SK-N-SH (cell line): ENCODE data around the gene ATG16L2. TPM values are rescaled to one million over a fixed set of nuclear protein-coding genes. Genes with fewer than 3 reads are reported as not detected.
A peak's percentile ranks its signal among the peaks of the same experiment; 100 is the strongest.

ENCODE experiments used
- CTCF ChIA-PET: fragments of 300-600, 350-600 bp; formaldehyde crosslinking; extraction: SDS; loops from one replicate; lab custom pipeline; 2021; lab: Yijun Ruan, JAX
- POLR2A ChIA-PET: fragments of 350-600 bp; sonication (Branson Sonifier 250); formaldehyde crosslinking; extraction: SDS; loops from one replicate; lab custom pipeline; 2020; ENCODE audit warnings: antibody characterized with exemption, inconsistent platforms; lab: Yijun Ruan, JAX
- DNase-seq: peaks from one replicate; pipeline ENCODE4 v3.0.0; 2012
- H2AFZ ChIP-seq: fragments of 200-600 bp; sonication (generic); 2 replicates; pipeline ENCODE4 v1.8.1; 2016; ENCODE audit warnings: antibody characterized with exemption, mild to moderate bottlenecking, low read depth
- H3F3A ChIP-seq: fragments of 200-600 bp; sonication (generic); replicated peaks from 2 replicates; pipeline ENCODE3; 2016; ENCODE audit warnings: antibody characterized with exemption, mild to moderate bottlenecking; ENCODE audit not compliant: insufficient read depth
- H3K27ac ChIP-seq, 2 experiments: fragments of 200-500 bp in 1 of 2; fragments of 200-600 bp in 1 of 2; sonication (Bioruptor generic) in 1 of 2; sonication (generic), shearing (Covaris generic) in 1 of 2; 2 replicates each; pipeline versions ENCODE4 v1.5.1 to v1.6.1; 2014 to 2016; ENCODE audit warnings: low read depth in 2 of 2, inconsistent platforms in 1 of 2, low read length in 1 of 2, mild to moderate bottlenecking in 1 of 2, mixed read lengths in 1 of 2
- H3K27me3 ChIP-seq: fragments of 200-600 bp; sonication (generic), shearing (Covaris generic); 2 replicates; pipeline ENCODE4 v1.6.1; 2016; ENCODE audit warnings: mixed run types; ENCODE audit not compliant: insufficient read depth
- H3K36me3 ChIP-seq, 2 experiments: fragments of 200-500 bp in 1 of 2; fragments of 200-600 bp in 1 of 2; sonication (Bioruptor generic) in 1 of 2; sonication (generic) in 1 of 2; replicated peaks in 1 of 2; 2 replicates each; pipeline versions ENCODE3 to v1.5.1; 2014 to 2016; ENCODE audit warnings: low read length in 1 of 2, mild to moderate bottlenecking in 1 of 2; ENCODE audit not compliant: insufficient read depth in 2 of 2, control insufficient read depth in 1 of 2
- H3K4me1 ChIP-seq, 2 experiments: fragments of 200-500 bp in 1 of 2; fragments of 200-600 bp in 1 of 2; sonication (Bioruptor generic) in 1 of 2; sonication (generic), shearing (Covaris generic) in 1 of 2; 2 replicates each; pipeline versions ENCODE4 v1.5.1 to v1.6.1; 2014 to 2016; ENCODE audit warnings: low read depth in 1 of 2, low read length in 1 of 2, mixed run types in 1 of 2; ENCODE audit not compliant: insufficient read depth in 2 of 2, control insufficient read depth in 1 of 2
- H3K4me2 ChIP-seq: fragments of 200-600 bp; sonication (generic), shearing (Covaris generic); 2 replicates; pipeline ENCODE4 v1.6.1; 2017; ENCODE audit warnings: mixed run types
- H3K4me3 ChIP-seq, 2 experiments: fragments of 200-500 bp in 1 of 2; fragments of 200-600 bp in 1 of 2; sonication (Bioruptor generic) in 1 of 2; sonication (generic), shearing (Covaris generic) in 1 of 2; 2 replicates each; pipeline versions ENCODE4 v1.5.1 to v1.8.1; 2014 to 2016; ENCODE audit warnings: low read depth in 2 of 2, inconsistent platforms in 1 of 2, low read length in 1 of 2, mild to moderate bottlenecking in 1 of 2, mixed read lengths in 1 of 2, moderate library complexity in 1 of 2
- H3K79me2 ChIP-seq: fragments of 200-600 bp; sonication (generic); 2 replicates; pipeline ENCODE4 v1.8.1; 2017; ENCODE audit warnings: mild to moderate bottlenecking; ENCODE audit not compliant: insufficient read depth
- H3K9ac ChIP-seq: fragments of 200-600 bp; sonication (generic); 2 replicates; pipeline ENCODE4 v1.6.1; 2017; ENCODE audit warnings: mixed run types
- H3K9me2 ChIP-seq: fragments of 200-600 bp; sonication (generic); 2 replicates; pipeline ENCODE4 v1.6.1; 2017; ENCODE audit warnings: mixed run types
- H3K9me3 ChIP-seq: fragments of 200-600 bp; sonication (generic); 2 replicates; pipeline ENCODE4 v1.6.1; 2017; ENCODE audit warnings: mixed run types, mild to moderate bottlenecking, moderate library complexity
- H4K20me1 ChIP-seq: fragments of 200-600 bp; sonication (generic); 2 replicates; pipeline ENCODE4 v1.6.1; 2017; ENCODE audit warnings: mild to moderate bottlenecking, mixed run types; ENCODE audit not compliant: insufficient read depth
- MXI1 ChIP-seq: IDR thresholded peaks from 2 replicates; pipeline ENCODE4 v1.6.1; 2012; ENCODE audit warnings: mild to moderate bottlenecking, low read depth, low read length, improper control_type of control experiment
- NRF1 ChIP-seq: IDR thresholded peaks from 2 replicates; pipeline ENCODE4 v1.6.1; 2012; ENCODE audit warnings: low read depth, mild to moderate bottlenecking, low read length
- RAD21 ChIP-seq: IDR thresholded peaks from 2 replicates; pipeline ENCODE4 v1.6.1; 2012; ENCODE audit warnings: mild to moderate bottlenecking, low read length
- RCOR1 ChIP-seq: fragments of 150-350 bp; IDR thresholded peaks from 2 replicates; pipeline ENCODE4 v1.6.1; 2017; ENCODE audit warnings: antibody characterized with exemption, low read length
- SMC3 ChIP-seq: IDR thresholded peaks from 2 replicates; pipeline ENCODE4 v1.6.1; 2012; ENCODE audit warnings: low read depth, low read length, improper control_type of control experiment
- YY1 ChIP-seq: IDR thresholded peaks from 2 replicates; pipeline ENCODE4 v1.4.0; 2012; ENCODE audit warnings: low read depth, mild to moderate bottlenecking
- WGBS: methylation state at CpG from one replicate; pipeline ENCODE4 v1.1.6; 2017; ENCODE audit warnings: low lambda C conversion rate; 5-methylcytosine and 5-hydroxymethylcytosine counted together
- polyA plus RNA-seq, 3 experiments: library from polyadenylated mRNA; depleted of rRNA; stranded (reverse); fragments of >200 nt; gene quantifications; 2 replicates each; pipeline ENCODE4 v1.2.3, GENCODE V29; 2012
- TF ChIP-seq, protein P1 (sequence below): IDR thresholded peaks from 2 replicates; pipeline ENCODE4; 2012
- TF ChIP-seq, protein P2 (sequence below): IDR thresholded peaks from 2 replicates; pipeline ENCODE4 v1.4.0; 2012; ENCODE audit warnings: low read depth, borderline replicate concordance
- TF ChIP-seq, protein P3 (sequence below): fragments of 200-600 bp; sonication (generic); IDR thresholded peaks from 2 replicates; pipeline ENCODE4 v1.6.1; 2017; ENCODE audit warnings: antibody characterized with exemption, mild to moderate bottlenecking, moderate library complexity

Gene ATG16L2
- polyA plus RNA-seq, 1 of the 3 experiments (the other 2 are of a cell fraction): 26.9 TPM

DNA sequence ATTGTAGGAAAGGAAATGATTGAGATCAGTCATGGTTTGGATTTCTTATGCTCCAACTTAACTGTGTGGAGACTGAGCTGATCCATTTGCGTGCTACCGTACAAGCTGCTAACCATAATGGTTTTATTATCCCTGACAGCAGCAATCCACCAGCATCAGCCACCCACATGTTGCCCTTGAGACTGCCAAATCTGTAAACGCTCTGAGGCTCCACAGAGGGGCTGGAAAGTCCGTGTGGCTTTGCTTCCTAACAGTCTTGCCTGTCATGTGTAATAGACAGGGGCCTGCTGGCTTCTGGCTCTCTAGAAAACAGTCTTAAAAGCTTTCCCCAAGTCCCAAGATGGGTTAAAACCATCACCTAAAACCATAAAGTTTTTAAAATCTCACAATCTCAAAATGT is 30.1 kb downstream of the ATG16L2 start:
- H3K27ac ChIP-seq: no peak overlapping the region
- H3K36me3 ChIP-seq: peaks cover 17 to 29% of the 10 kb centered on the region in 2 experiments
- no peaks in the 10 kb centered on the region for H4K20me1 ChIP-seq
- H3K4me2 ChIP-seq: no peak overlapping the region
- DNase-seq: no peak
- H2AFZ ChIP-seq: no peak overlapping the region
- TF ChIP-seq, protein P1, sequence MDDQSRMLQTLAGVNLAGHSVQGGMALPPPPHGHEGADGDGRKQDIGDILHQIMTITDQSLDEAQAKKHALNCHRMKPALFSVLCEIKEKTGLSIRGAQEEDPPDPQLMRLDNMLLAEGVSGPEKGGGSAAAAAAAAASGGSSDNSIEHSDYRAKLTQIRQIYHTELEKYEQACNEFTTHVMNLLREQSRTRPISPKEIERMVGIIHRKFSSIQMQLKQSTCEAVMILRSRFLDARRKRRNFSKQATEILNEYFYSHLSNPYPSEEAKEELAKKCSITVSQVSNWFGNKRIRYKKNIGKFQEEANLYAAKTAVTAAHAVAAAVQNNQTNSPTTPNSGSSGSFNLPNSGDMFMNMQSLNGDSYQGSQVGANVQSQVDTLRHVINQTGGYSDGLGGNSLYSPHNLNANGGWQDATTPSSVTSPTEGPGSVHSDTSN: no peak
- TF ChIP-seq RCOR1 (peak; percentile 23; the same call in 1 of the 2 replicates), MXI1 (peak; percentile 91)
- no peaks in the 10 kb centered on the region for H3K79me2 ChIP-seq
- POLR2A ChIA-PET: no interaction called here
- 60% methylated on average over 4 of the region's 4 CpGs for WGBS
- no peaks in the 10 kb centered on the region for H3K27me3 ChIP-seq
- no peaks in the 10 kb centered on the region for H3F3A ChIP-seq
- H3K4me3 ChIP-seq: no peak overlapping the region
- H3K9ac ChIP-seq: no peak overlapping the region
- H3K9me3 ChIP-seq: no peaks in the 10 kb centered on the region
- H3K9me2 ChIP-seq: no peaks in the 10 kb centered on the region
- H3K4me1 ChIP-seq: no peaks in the 10 kb centered on the region; a peak in 1 of 4 replicates
- CTCF ChIA-PET: interaction anchor here (0.8 to 4.0 kb wide), 6 partner anchors 12 to 463 kb away, joined by 3 to 30 read pairs (median 3); no protein-coding TSS in a partner anchor

DNA sequence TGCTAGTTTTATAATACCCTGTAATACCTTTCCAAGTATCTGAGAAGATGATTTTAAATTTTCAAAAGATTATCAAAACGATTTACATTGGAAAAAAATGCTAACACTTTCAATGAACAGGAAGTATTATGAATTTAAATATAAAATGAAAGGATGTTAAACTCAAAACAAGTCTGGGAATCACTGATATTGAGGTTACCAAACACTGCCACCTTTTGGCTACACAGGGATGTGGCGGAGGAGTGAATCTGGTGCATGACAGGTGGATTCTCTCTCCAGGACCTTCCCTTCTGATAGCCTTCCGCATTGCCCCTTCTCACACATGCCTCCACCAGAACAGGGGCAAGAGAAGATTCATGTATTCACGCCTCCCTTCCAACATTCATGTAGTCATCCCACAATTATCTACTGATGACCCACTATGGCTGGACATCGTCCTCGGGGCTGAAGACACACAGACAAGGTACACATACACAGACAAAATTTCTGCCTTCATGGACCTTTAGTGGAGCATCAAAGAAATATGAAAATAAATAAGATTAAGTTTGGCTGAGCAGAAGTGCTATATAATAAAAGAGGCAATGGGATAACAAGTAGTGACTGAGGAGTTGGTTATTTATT is 34.7 kb downstream of the ATG16L2 start:
- Histone ChIP-seq H3K79me2 (no peaks in the 10 kb centered on the region), H3F3A (peaks cover 4% of the 10 kb centered on the region), H3K27me3 (no peaks in the 10 kb centered on the region), H3K4me2 (no peak overlapping the region), H3K27ac (no peak overlapping the region), H3K4me3 (no peak overlapping the region; a peak in 1 of 4 replicates), H3K9ac (no peak overlapping the region), H2AFZ (no peak overlapping the region), H3K36me3 (peaks cover 0 to 7% of the 10 kb centered on the region in 2 experiments), H4K20me1 (no peaks in the 10 kb centered on the region), H3K4me1 (no peaks in the 10 kb centered on the region; a peak in 1 of 4 replicates), H3K9me3 (no peaks in the 10 kb centered on the region), H3K9me2 (no peaks in the 10 kb centered on the region)
- ChIA-PET POLR2A (no interaction called here), CTCF (interaction anchor here (0.6 to 2.5 kb wide), 5 partner anchors 12 to 336 kb away, joined by 3 to 8 read pairs (median 3); partner anchors contain the start of gene FCHSD2)
- DNase-seq: peak; percentile 55
- no peak for TF ChIP-seq YY1
- peak; percentile 69 for TF ChIP-seq RAD21
- TF ChIP-seq SMC3: peak; percentile 55
- TF ChIP-seq, protein P2, sequence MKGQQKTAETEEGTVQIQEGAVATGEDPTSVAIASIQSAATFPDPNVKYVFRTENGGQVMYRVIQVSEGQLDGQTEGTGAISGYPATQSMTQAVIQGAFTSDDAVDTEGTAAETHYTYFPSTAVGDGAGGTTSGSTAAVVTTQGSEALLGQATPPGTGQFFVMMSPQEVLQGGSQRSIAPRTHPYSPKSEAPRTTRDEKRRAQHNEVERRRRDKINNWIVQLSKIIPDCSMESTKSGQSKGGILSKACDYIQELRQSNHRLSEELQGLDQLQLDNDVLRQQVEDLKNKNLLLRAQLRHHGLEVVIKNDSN: no peak
- TF ChIP-seq NRF1: no peak
- TF ChIP-seq, protein P3, sequence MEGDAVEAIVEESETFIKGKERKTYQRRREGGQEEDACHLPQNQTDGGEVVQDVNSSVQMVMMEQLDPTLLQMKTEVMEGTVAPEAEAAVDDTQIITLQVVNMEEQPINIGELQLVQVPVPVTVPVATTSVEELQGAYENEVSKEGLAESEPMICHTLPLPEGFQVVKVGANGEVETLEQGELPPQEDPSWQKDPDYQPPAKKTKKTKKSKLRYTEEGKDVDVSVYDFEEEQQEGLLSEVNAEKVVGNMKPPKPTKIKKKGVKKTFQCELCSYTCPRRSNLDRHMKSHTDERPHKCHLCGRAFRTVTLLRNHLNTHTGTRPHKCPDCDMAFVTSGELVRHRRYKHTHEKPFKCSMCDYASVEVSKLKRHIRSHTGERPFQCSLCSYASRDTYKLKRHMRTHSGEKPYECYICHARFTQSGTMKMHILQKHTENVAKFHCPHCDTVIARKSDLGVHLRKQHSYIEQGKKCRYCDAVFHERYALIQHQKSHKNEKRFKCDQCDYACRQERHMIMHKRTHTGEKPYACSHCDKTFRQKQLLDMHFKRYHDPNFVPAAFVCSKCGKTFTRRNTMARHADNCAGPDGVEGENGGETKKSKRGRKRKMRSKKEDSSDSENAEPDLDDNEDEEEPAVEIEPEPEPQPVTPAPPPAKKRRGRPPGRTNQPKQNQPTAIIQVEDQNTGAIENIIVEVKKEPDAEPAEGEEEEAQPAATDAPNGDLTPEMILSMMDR: peak; percentile 70
- WGBS: 81% methylated on average over 6 of the region's 6 CpGs
